Vagina (tissue), 2 donors: Measurements from ENCODE around the gene COL24A1.

Experiments
- CTCF ChIP-seq, 3 experiments: fragments of 450-650 bp in 2 of 3; fragments of 200-600 bp in 1 of 3; sonication (generic) in 1 of 3; IDR thresholded peaks; one replicate each; pipeline ENCODE4 v1.5.1; 2017 to 2019; ENCODE audit warnings: antibody characterized with exemption in 3 of 3, mild to moderate bottlenecking in 2 of 3, moderate library complexity in 2 of 3
- POLR2A ChIP-seq, 2 donors: fragments of 450-650 bp; IDR thresholded peaks; one replicate each; pipeline ENCODE4 v1.6.1; 2017; ENCODE audit warnings: antibody characterized with exemption in 2 of 2, mild to moderate bottlenecking in 2 of 2, moderate library complexity in 2 of 2

- no peak for TF ChIP-seq CTCF (IDR thresholded peaks at IDR 0.05)
- no peak for TF ChIP-seq POLR2A (IDR thresholded peaks at IDR 0.05)
Measured at GRCh38 chr1:86137436-86137835, 19.1 kb downstream of the COL24A1 start.
